Nephron (organoid): ENCODE data around the gene SORCS2.

Experiments
- H3K27ac Mint-ChIP-seq, 3 experiments: 2 replicates each; pipeline ENCODE4 v1.8.0; 2020; ENCODE audit warnings: mixed read lengths in 3 of 3, mild to moderate bottlenecking in 2 of 3, moderate library complexity in 1 of 3
- H3K27me3 Mint-ChIP-seq: 2 replicates; pipeline ENCODE4 v1.8.0; 2021; ENCODE audit warnings: low read depth, mild to moderate bottlenecking, moderate library complexity, mixed read lengths
- H3K36me3 Mint-ChIP-seq: 2 replicates; pipeline ENCODE4 v1.8.0; 2020; ENCODE audit warnings: low read depth, mixed read lengths
- H3K4me1 Mint-ChIP-seq: 2 replicates; pipeline ENCODE4 v1.8.0; 2020; ENCODE audit warnings: mixed read lengths
- H3K4me3 Mint-ChIP-seq, 3 experiments: 2 replicates each; pipeline ENCODE4 v1.8.0; 2020; ENCODE audit warnings: mild to moderate bottlenecking in 3 of 3, mixed read lengths in 3 of 3, moderate library complexity in 2 of 3
- H3K9me3 Mint-ChIP-seq: 2 replicates; pipeline ENCODE4 v1.8.0; 2020; ENCODE audit warnings: mixed read lengths
- TF ChIP-seq, protein P1 (sequence below), 3 experiments: fragments of 200-600 bp; sonication (generic); IDR thresholded peaks; one replicate each; pipeline ENCODE4 v1.5.0; 2021; ENCODE audit warnings: antibody characterized with exemption in 3 of 3; ENCODE audit not compliant: unreplicated experiment in 3 of 3

The SORCS2 gene

DNA sequence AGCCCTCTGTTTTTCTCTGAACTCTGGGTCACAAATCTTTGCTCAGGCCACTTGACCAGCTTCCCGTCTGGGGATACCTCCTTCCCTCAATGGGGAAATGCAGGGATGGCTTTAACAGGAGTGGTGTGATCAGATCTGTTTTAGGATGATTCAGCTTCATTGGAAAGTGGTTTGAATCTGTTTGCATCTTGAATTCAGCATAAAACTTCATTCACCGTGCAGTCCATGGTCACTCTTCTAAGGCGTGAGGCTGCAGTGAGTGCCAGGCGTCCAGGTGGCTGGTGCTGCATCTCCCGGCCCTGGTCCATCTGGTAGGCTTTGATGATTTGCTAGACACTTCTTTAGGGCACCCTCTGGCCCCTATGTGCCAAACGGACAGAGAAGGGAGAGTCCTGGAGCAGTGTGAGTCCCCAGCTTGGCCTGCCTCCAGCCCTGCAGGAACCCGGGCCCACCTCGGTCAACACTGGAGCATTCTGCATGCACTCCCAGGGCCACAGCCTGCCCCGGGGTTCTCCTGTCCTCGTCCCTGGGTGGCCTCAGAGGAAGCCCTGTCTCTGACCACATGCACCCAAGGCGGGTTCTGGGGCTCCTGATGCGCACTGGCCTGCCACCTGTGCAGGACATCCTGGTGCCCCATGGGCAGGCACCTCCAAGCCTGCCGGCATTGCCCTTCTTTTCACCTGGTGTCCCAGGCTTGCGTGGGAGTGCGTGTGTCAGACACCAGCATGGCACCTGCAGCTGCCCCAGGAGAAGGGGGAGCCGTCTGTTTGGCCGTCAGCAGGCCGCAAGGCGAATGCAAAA is 493.9 kb downstream of the SORCS2 start:
- Mint-ChIP-seq H3K9me3 (peaks cover 11% of the 10 kb centered on the region), H3K4me1 (peaks cover 17% of the 10 kb centered on the region), H3K36me3 (peaks cover 19% of the 10 kb centered on the region), H3K27me3 (peaks cover 10% of the 10 kb centered on the region), H3K27ac (no peak overlapping the region), H3K4me3 (no peak overlapping the region)
- TF ChIP-seq, protein P1, sequence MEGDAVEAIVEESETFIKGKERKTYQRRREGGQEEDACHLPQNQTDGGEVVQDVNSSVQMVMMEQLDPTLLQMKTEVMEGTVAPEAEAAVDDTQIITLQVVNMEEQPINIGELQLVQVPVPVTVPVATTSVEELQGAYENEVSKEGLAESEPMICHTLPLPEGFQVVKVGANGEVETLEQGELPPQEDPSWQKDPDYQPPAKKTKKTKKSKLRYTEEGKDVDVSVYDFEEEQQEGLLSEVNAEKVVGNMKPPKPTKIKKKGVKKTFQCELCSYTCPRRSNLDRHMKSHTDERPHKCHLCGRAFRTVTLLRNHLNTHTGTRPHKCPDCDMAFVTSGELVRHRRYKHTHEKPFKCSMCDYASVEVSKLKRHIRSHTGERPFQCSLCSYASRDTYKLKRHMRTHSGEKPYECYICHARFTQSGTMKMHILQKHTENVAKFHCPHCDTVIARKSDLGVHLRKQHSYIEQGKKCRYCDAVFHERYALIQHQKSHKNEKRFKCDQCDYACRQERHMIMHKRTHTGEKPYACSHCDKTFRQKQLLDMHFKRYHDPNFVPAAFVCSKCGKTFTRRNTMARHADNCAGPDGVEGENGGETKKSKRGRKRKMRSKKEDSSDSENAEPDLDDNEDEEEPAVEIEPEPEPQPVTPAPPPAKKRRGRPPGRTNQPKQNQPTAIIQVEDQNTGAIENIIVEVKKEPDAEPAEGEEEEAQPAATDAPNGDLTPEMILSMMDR (IDR thresholded peaks at IDR 0.05; ENCODE audit: unreplicated experiment in 3 of 3), result no peak

DNA sequence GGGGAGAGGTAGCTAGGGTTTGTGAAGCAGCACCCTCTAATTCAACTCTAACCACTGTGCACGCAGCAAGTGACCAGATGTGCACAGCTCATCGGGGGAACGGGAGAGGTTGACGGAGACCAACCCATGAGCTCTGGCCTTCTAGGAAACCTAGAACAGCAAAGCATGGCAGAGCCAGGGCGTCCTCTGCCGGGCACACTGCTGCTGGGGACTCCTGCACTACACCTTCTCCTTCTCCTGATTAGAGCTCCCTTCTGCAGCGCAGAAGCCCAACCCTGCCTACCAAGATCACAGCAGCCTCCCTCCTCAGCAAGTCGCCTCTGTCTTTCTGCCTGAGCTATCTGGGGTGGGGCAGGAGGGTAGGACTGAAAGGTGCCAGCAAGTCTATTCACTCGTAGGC is 494.7 kb downstream of the SORCS2 start:
- no peak overlapping the region for H3K27ac Mint-ChIP-seq
- H3K27me3 Mint-ChIP-seq, result peaks cover 9% of the 10 kb centered on the region
- TF ChIP-seq, protein P1 (IDR thresholded peaks at IDR 0.05; ENCODE audit: unreplicated experiment in 3 of 3), result no peak
- peaks cover 17% of the 10 kb centered on the region for H3K4me1 Mint-ChIP-seq
- H3K4me3 Mint-ChIP-seq, result no peak overlapping the region
- peaks cover 19% of the 10 kb centered on the region for H3K36me3 Mint-ChIP-seq
- peaks cover 11% of the 10 kb centered on the region for H3K9me3 Mint-ChIP-seq

DNA sequence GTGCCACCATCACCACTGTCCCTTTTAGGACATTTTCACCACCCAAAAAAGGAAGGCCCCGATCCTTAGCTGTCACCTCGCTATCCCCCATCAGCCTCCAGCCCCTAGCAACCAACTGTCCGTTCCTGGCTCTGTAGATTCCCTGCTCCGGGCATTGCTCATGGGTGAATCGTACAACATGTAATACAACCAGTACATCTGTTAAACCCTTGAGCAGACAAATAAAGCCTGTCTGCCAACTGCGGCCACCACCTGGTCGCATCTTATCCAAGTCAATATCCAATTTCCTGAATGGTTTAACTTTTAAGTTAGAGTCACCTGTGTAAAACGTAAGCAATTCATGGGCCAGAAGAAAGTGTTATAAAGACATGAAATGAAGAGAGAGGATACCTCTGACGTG is 495.5 kb downstream of the SORCS2 start:
- H3K9me3 Mint-ChIP-seq, result peaks cover 9% of the 10 kb centered on the region
- peaks cover 15% of the 10 kb centered on the region for H3K36me3 Mint-ChIP-seq
- H3K4me3 Mint-ChIP-seq, result no peak overlapping the region
- H3K4me1 Mint-ChIP-seq, result peaks cover 17% of the 10 kb centered on the region
- peaks cover 16% of the 10 kb centered on the region for H3K27me3 Mint-ChIP-seq
- no peak overlapping the region for H3K27ac Mint-ChIP-seq
- TF ChIP-seq, protein P1 (IDR thresholded peaks at IDR 0.05; ENCODE audit: unreplicated experiment in 3 of 3), result no peak

DNA sequence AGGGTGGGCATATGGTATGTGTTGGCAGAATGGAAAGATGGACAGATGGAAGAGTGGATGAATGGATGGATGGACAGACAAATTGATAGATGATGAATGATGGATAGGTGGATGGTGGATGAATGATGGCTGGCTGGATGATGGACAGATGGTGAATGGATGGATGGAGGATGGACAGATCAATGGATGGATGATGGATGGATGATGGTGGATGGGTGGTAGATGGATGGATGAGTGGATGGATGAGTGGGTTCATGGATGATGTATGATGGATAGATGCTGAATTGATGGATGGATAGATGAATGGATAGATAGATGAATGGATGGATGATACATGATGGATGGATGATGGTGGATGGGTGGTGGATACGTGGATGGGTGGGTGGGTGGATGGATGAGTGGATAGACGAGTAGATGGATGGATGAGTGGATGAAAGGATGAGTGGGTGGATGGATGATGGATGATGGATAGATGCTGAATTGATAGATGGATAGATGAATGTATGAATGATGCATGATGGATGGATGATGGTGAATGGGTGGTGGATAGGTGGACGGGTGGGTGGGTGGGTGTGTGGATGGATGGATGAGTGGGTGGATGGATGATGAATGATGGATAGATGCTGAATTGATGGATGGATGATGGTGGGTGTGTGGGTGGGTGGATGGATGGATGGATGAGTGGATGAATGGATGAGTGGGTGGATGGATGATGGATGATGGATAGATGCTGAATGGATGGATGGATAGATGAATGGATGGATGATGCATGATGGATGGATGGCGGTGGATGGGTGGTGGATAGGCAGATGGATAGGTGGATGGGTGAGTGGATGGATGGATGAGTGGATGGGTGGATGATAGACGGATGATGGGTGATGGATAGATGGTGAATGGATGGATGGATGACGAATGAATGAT is 497.7 kb downstream of the SORCS2 start:
- TF ChIP-seq, protein P1 (IDR thresholded peaks at IDR 0.05; ENCODE audit: unreplicated experiment in 3 of 3), result no peak
- Mint-ChIP-seq H3K27ac (no peak overlapping the region), H3K27me3 (peaks cover 7% of the 10 kb centered on the region), H3K36me3 (no peaks in the 10 kb centered on the region), H3K4me3 (no peak overlapping the region), H3K9me3 (no peaks in the 10 kb centered on the region), H3K4me1 (peaks cover 9% of the 10 kb centered on the region)

DNA sequence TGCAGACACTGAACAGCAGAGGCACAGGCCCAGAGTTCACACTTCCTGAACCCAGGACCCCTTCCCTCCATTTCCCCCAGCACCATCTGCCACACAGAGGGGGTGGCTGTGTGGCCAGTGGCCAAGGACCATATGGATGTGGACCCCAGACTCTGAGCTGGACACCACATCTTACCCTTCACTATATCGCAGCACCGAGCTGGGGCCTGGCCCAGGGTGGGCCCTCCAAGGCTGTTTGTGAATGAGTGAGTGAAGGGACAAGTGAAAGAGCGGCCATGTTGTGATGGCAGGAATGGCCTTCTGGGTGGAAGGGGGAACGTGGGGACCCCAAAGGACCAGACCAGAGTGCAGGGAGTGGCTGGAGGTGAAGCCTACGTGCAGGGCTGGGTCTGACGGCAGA is 498.7 kb downstream of the SORCS2 start:
- Mint-ChIP-seq H3K27me3 (peaks cover 6% of the 10 kb centered on the region), H3K27ac (no peak overlapping the region), H3K36me3 (no peaks in the 10 kb centered on the region), H3K4me1 (peaks cover 7% of the 10 kb centered on the region), H3K9me3 (no peaks in the 10 kb centered on the region), H3K4me3 (no peak overlapping the region)
- TF ChIP-seq, protein P1 (IDR thresholded peaks at IDR 0.05; ENCODE audit: unreplicated experiment in 3 of 3), result no peak
